ENCODE data around the gene GOLGA5. TPM values are rescaled to one million over a fixed set of nuclear protein-coding genes. Genes with fewer than 3 reads are reported as not detected.

Gene GOLGA5
- total and polyA plus RNA-seq, 2 of the 8 experiments (the other 6 are each of a cell fraction or from before 2014, with no cell fraction given) = 13.0 to 25.4 TPM

GRCh38 chr14:92748259-92749016, 45.7 kb upstream of the GOLGA5 start, which contains the start of gene LGMN (continued):
- no peak for TF ChIP-seq CHD7 (IDR thresholded peaks at IDR 0.05; ENCODE audit: insufficient replicate concordance, low read length)
- no peak for TF ChIP-seq CBX8 (IDR thresholded peaks at IDR 0.05; ENCODE audit: borderline replicate concordance, low read depth, low read length)
- TF ChIP-seq CTCF (IDR thresholded peaks at IDR 0.05; ENCODE audit: control extremely low read depth in 1 of 3, insufficient read depth in 1 of 3, low read depth in 1 of 3, low read length in 3 of 3) = no peak
- peak; percentile 85 for TF ChIP-seq POLR2AphosphoS5 (IDR thresholded peaks at IDR 0.05; ENCODE audit: low read depth, low read length)
- no peak for TF ChIP-seq RXRA (IDR thresholded peaks at IDR 0.05; ENCODE audit: insufficient read depth, low read depth, low read length)
- 0 out of 2 replicates have a peak, but pooled peaks have one; percentile 15 for TF ChIP-seq SRF (IDR thresholded peaks at IDR 0.05; ENCODE audit: low read depth, low read length)
- TF ChIP-seq CREB1 (IDR thresholded peaks at IDR 0.05) = peak; percentile 87
- TF ChIP-seq POLR2A (IDR thresholded peaks at IDR 0.05; ENCODE audit: control extremely low read depth in 1 of 2, low read depth in 2 of 2, low read length in 2 of 2) = peak; percentile 70 to 73
